A673 (cell line): ENCODE results near the gene PAQR9. TPM values are rescaled to one million over a fixed set of nuclear protein-coding genes. Genes with fewer than 3 reads are reported as not detected.

Source experiments
- BruUV-seq: library from RNA; stranded (reverse); fragments of 400-500 nt; replicated peaks from 2 replicates; lab custom pipeline; 2021; lab: Mats Ljungman, UMichigan
- CTCF ChIA-PET: fragments of 300-600 bp; sonication (Branson Sonifier 250); formaldehyde crosslinking; loops from one replicate; lab custom pipeline; 2022; ENCODE audit warnings: antibody characterized with exemption; lab: Charles Lee
- POLR2A ChIA-PET: fragments of 300-600 bp; sonication (Branson Sonifier 250); formaldehyde crosslinking; loops from one replicate; lab custom pipeline; 2022; ENCODE audit warnings: antibody characterized with exemption; ENCODE audit not compliant: low non-redundant PET; lab: Charles Lee
- DNase-seq: peaks from one replicate; pipeline ENCODE4 v3.0.0-alpha.2; 2015; ENCODE audit warnings: low spot score
- H3K27ac ChIP-seq: fragments of 200-600 bp; sonication (generic); 2 replicates; pipeline ENCODE4 v1.5.1; 2016; ENCODE audit warnings: mixed run types, low read depth, mild to moderate bottlenecking, mixed read lengths, antibody characterized with exemption, low read length; ENCODE audit not compliant: poor library complexity, severe bottlenecking
- H3K27me3 ChIP-seq: fragments of 200-600 bp; sonication (generic); replicated peaks from 2 replicates; pipeline ENCODE4 v1.6.1; 2017; ENCODE audit warnings: mixed run types, low read depth, mild to moderate bottlenecking, mixed read lengths, antibody characterized with exemption, low read length; ENCODE audit not compliant: insufficient read depth, poor library complexity
- H3K36me3 ChIP-seq: fragments of 200-600 bp; sonication (generic); 2 replicates; pipeline ENCODE4 v1.6.1; 2016; ENCODE audit warnings: mixed run types, mild to moderate bottlenecking, mixed read lengths, antibody characterized with exemption, low read length; ENCODE audit not compliant: insufficient read depth, poor library complexity, severe bottlenecking
- H3K4me1 ChIP-seq: fragments of 200-600 bp; sonication (generic); 2 replicates; pipeline ENCODE4 v1.6.1; 2017; ENCODE audit warnings: mixed run types, mild to moderate bottlenecking, mixed read lengths, antibody characterized with exemption, low read length; ENCODE audit not compliant: insufficient read depth, poor library complexity, severe bottlenecking
- H3K4me3 ChIP-seq: fragments of 200-600 bp; sonication (generic); 2 replicates; pipeline ENCODE4 v1.5.1; 2016; ENCODE audit warnings: low read depth, mixed run types, mild to moderate bottlenecking, mixed read lengths, low read length; ENCODE audit not compliant: poor library complexity, severe bottlenecking
- H3K9me3 ChIP-seq: fragments of 200-600 bp; sonication (generic); 2 replicates; pipeline ENCODE4 v1.6.1; 2016; ENCODE audit warnings: mixed run types, low read depth, mild to moderate bottlenecking, mixed read lengths, antibody characterized with exemption, low read length; ENCODE audit not compliant: poor library complexity, severe bottlenecking
- CTCF ChIP-seq: fragments of 300-800, 200-600 bp; sonication (generic); conservative IDR thresholded peaks from 2 replicates; pipeline ENCODE4 v1.5.1; 2017; ENCODE audit warnings: low read depth, mild to moderate bottlenecking, antibody characterized with exemption, low read length, moderate library complexity, mixed read lengths
- EZH2 ChIP-seq: fragments of 200-600 bp; sonication (generic); IDR thresholded peaks from 2 replicates; pipeline ENCODE4 v1.6.1; 2017; ENCODE audit warnings: borderline replicate concordance, low read depth, mild to moderate bottlenecking, mixed read lengths, antibody characterized with exemption, low read length; ENCODE audit not compliant: poor library complexity, severe bottlenecking
- intact Hi-C: fragments of 100-400 bp; cut with micrococcal nuclease; formaldehyde crosslinking; loops from one replicate; pipeline ENCODE4 v1.10.0; 2022; ENCODE audit not compliant: unreplicated experiment
- total RNA-seq: library from RNA; stranded (reverse); gene quantifications from 2 replicates; pipeline ENCODE4 v1.2.3, GENCODE V29; 2021

The PAQR9 gene
- total RNA-seq, 1 experiment from 2014 or later: 0.19 TPM

- ChIA-PET CTCF (no interaction called here), POLR2A (no interaction called here)
- no TSS peak for BruUV-seq
- Histone ChIP-seq H3K4me1 (no peaks in the 10 kb centered on the region), H3K4me3 (no peak overlapping the region), H3K27me3 (no peaks in the 10 kb centered on the region), H3K36me3 (no peaks in the 10 kb centered on the region), H3K9me3 (no peaks in the 10 kb centered on the region), H3K27ac (no peak overlapping the region)
- intact Hi-C loops: no loop called here
- TF ChIP-seq EZH2: no peak
- no peak for TF ChIP-seq CTCF
- no peak for DNase-seq
Observed at GRCh38 chr3:142983318-142983717, 19.8 kb upstream of the PAQR9 start.

GRCh38 chr3:142982038-142982773, 18.7 kb upstream of the PAQR9 start:
- Histone ChIP-seq H3K4me1 (no peaks in the 10 kb centered on the region), H3K9me3 (no peaks in the 10 kb centered on the region), H3K36me3 (no peaks in the 10 kb centered on the region), H3K27ac (no peak overlapping the region), H3K4me3 (no peak overlapping the region), H3K27me3 (no peaks in the 10 kb centered on the region)
- ChIA-PET POLR2A (no interaction called here), CTCF (no interaction called here)
- no peak for TF ChIP-seq EZH2
- no peak for TF ChIP-seq CTCF
- intact Hi-C loops: no loop called here
- DNase-seq: no peak
- BruUV-seq: no TSS peak

GRCh38 chr3:142981108-142981507, 17.6 kb upstream of the PAQR9 start:
- no peaks in the 10 kb centered on the region for H3K9me3 ChIP-seq
- intact Hi-C loops: no loop called here
- H3K27me3 ChIP-seq: no peaks in the 10 kb centered on the region
- ChIA-PET CTCF (no interaction called here), POLR2A (interaction anchor here (0.5 kb wide), 1 partner anchor 74 kb away, joined by 7 read pairs; no protein-coding TSS in a partner anchor)
- no peaks in the 10 kb centered on the region for H3K4me1 ChIP-seq
- H3K4me3 ChIP-seq: no peak overlapping the region
- no peaks in the 10 kb centered on the region for H3K36me3 ChIP-seq
- DNase-seq: no peak
- H3K27ac ChIP-seq: no peak overlapping the region
- no peak for TF ChIP-seq EZH2
- no peak for TF ChIP-seq CTCF
- no TSS peak for BruUV-seq
